Activated CD4-positive, alpha-beta T cell treated with anti-CD3 and anti-CD28 coated beads, Interleukin-2, amount 50 U/mL, for 1 hour (primary cell): ENCODE results near the gene ADAT2.
A peak's percentile ranks its signal among the peaks of the same experiment; 100 is the strongest.

Experiments used
- DNase-seq: peaks from one replicate; pipeline ENCODE4 v3.0.0-alpha.2; 2020

ADAT2 gene

GRCh38 chr6:143441010-143441409 is 9.5 kb downstream of the ADAT2 start:
- no peak for DNase-seq

- DNase-seq: no peak
These were observed 17.9 kb downstream of the ADAT2 start for GRCh38 chr6:143432588-143432987.

GRCh38 chr6:143431226-143431625 is 19.3 kb downstream of the ADAT2 start:
- no peak for DNase-seq

- DNase-seq: no peak
These were observed 20.5 kb downstream of the ADAT2 start for GRCh38 chr6:143429970-143430369.

GRCh38 chr6:143427109-143427817 is 23.2 kb downstream of the ADAT2 start:
- DNase-seq: peak; percentile 72

- DNase-seq: no peak
These were observed 24.5 kb downstream of the ADAT2 start for GRCh38 chr6:143426026-143426425.

GRCh38 chr6:143419526-143419925 is 31.0 kb downstream of the ADAT2 start:
- DNase-seq: no peak

- DNase-seq: no peak
These were observed 35.7 kb downstream of the ADAT2 start for GRCh38 chr6:143414769-143415168.

- no peak for DNase-seq
These were observed 39.6 kb downstream of the ADAT2 start for GRCh38 chr6:143410859-143411270.

GRCh38 chr6:143408787-143409162 is 41.7 kb downstream of the ADAT2 start:
- DNase-seq: no peak

- DNase-seq: no peak
These were observed 42.2 kb downstream of the ADAT2 start for GRCh38 chr6:143408151-143408786.

- DNase-seq: no peak
These were observed 43.8 kb downstream of the ADAT2 start for GRCh38 chr6:143406673-143407072.

GRCh38 chr6:143405373-143406154 is 44.9 kb downstream of the ADAT2 start:
- DNase-seq: no peak

- no peak for DNase-seq
These were observed 47.7 kb downstream of the ADAT2 start for GRCh38 chr6:143402721-143403336.

GRCh38 chr6:143401636-143402370 is 48.7 kb downstream of the ADAT2 start:
- DNase-seq: no peak

- DNase-seq: no peak
These were observed 49.4 kb downstream of the ADAT2 start for GRCh38 chr6:143401068-143401446.

GRCh38 chr6:143400258-143401067 is 50.0 kb downstream of the ADAT2 start:
- DNase-seq: no peak

GRCh38 chr6:143399775-143400174 is 50.7 kb downstream of the ADAT2 start:
- DNase-seq: no peak

GRCh38 chr6:143399176-143399575 is 51.3 kb downstream of the ADAT2 start:
- no peak for DNase-seq

- peak; percentile 13 for DNase-seq
These were observed 53.0 kb downstream of the ADAT2 start for GRCh38 chr6:143397227-143398222.
